Upper lobe of left lung (tissue), 4 donors: ENCODE results near the gene TTC4.

Experiments used
- EP300 ChIP-seq, 4 donors: sonication (generic); formaldehyde crosslinking; IDR thresholded peaks; one replicate each; pipeline ENCODE4 v1.5.1; 2017; ENCODE audit warnings: antibody characterized with exemption in 4 of 4, control low read depth in 2 of 4
- TF ChIP-seq, protein P1 (sequence below), 6 experiments: fragments of 450-650 bp in 4 of 6; fragments of 200-600 bp in 2 of 6; sonication (generic) in 2 of 6; IDR thresholded peaks; one replicate each; pipeline ENCODE4 v1.5.1; 2016 to 2019; ENCODE audit warnings: antibody characterized with exemption in 6 of 6

DNA sequence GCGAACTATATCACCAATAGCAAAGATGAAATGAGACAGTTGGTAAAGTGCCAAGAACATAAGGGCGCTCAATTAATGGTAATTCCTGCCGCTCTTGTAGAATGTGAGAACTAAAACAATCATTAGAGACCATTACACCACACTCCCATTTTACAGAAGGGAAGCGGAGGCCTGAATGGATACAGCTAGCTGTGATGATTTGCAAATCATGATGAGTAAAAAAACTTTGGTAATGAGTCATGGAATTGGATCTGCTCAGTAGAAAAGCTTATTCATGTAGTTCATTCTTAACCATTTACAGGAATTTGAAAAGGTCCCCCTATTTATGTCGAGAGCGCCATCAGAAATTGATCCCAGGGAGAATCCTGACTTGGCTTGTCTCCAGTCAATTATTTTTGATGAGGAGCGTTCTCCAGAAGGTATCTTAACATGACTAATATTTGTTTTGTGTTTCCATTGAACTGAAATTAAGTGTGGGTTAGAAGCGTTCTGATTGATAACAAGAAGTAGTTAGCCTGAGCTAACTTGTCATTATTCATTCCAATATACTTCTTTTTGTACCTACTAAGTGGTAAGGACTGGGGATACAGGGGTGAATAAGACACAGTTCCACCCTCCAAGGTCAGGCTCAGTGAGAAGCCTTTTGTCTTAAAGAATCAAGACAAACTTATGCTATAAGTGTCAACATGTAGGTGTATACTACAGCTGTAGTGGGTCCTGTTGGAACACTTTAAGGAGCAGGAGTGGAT lies 812 bp downstream of the TTC4 start:
- TF ChIP-seq, protein P1, sequence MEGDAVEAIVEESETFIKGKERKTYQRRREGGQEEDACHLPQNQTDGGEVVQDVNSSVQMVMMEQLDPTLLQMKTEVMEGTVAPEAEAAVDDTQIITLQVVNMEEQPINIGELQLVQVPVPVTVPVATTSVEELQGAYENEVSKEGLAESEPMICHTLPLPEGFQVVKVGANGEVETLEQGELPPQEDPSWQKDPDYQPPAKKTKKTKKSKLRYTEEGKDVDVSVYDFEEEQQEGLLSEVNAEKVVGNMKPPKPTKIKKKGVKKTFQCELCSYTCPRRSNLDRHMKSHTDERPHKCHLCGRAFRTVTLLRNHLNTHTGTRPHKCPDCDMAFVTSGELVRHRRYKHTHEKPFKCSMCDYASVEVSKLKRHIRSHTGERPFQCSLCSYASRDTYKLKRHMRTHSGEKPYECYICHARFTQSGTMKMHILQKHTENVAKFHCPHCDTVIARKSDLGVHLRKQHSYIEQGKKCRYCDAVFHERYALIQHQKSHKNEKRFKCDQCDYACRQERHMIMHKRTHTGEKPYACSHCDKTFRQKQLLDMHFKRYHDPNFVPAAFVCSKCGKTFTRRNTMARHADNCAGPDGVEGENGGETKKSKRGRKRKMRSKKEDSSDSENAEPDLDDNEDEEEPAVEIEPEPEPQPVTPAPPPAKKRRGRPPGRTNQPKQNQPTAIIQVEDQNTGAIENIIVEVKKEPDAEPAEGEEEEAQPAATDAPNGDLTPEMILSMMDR (IDR thresholded peaks at IDR 0.05): no peak
- TF ChIP-seq EP300 (IDR thresholded peaks at IDR 0.05): no peak
